HUES48 (cell line): ENCODE measurements around the gene LRP1-AS.

ENCODE experiments used
- H3K27ac ChIP-seq: one replicate; pipeline ENCODE4 v1.7.0; 2013; ENCODE audit warnings: low read depth, low read length, inconsistent platforms
- H3K27me3 ChIP-seq: 2 replicates; pipeline ENCODE4 v1.6.1; 2013; ENCODE audit warnings: mild to moderate bottlenecking, low read length; ENCODE audit not compliant: control insufficient read depth, insufficient read depth
- H3K36me3 ChIP-seq: 2 replicates; pipeline ENCODE4 v1.6.1; 2013; ENCODE audit warnings: low read length; ENCODE audit not compliant: control insufficient read depth, insufficient read depth
- H3K4me1 ChIP-seq: 2 replicates; pipeline ENCODE4 v1.6.1; 2013; ENCODE audit warnings: mild to moderate bottlenecking, low read length; ENCODE audit not compliant: control insufficient read depth, insufficient read depth
- H3K4me3 ChIP-seq: 2 replicates; pipeline ENCODE4 v1.5.1; 2013; ENCODE audit warnings: mild to moderate bottlenecking, low read depth, low read length
- H3K9ac ChIP-seq: 2 replicates; pipeline ENCODE4 v1.6.1; 2013; ENCODE audit warnings: mild to moderate bottlenecking, low read depth, low read length, moderate library complexity
- H3K9me3 ChIP-seq: 2 replicates; pipeline ENCODE4 v1.6.1; 2013; ENCODE audit warnings: low read length; ENCODE audit not compliant: control insufficient read depth, insufficient read depth

The LRP1-AS gene

GRCh38 chr12:57169046-57169795, 21.8 kb upstream of the LRP1-AS start:
- Histone ChIP-seq H3K27me3 (no peaks in the 10 kb centered on the region), H3K36me3 (peaks cover 86% of the 10 kb centered on the region), H3K9ac (no peak overlapping the region), H3K4me1 (no peaks in the 10 kb centered on the region), H3K27ac (no peak overlapping the region), H3K4me3 (no peak overlapping the region), H3K9me3 (no peaks in the 10 kb centered on the region)

GRCh38 chr12:57168058-57168457, 20.6 kb upstream of the LRP1-AS start:
- Histone ChIP-seq H3K4me1 (no peaks in the 10 kb centered on the region), H3K4me3 (no peak overlapping the region), H3K9me3 (no peaks in the 10 kb centered on the region), H3K36me3 (peaks cover 85% of the 10 kb centered on the region), H3K27me3 (no peaks in the 10 kb centered on the region), H3K9ac (no peak overlapping the region), H3K27ac (no peak overlapping the region)

GRCh38 chr12:57166971-57167371, 19.6 kb upstream of the LRP1-AS start:
- Histone ChIP-seq H3K27ac (no peak overlapping the region), H3K9ac (no peak overlapping the region), H3K36me3 (peaks cover 92% of the 10 kb centered on the region), H3K4me1 (no peaks in the 10 kb centered on the region), H3K9me3 (no peaks in the 10 kb centered on the region), H3K4me3 (no peak overlapping the region), H3K27me3 (no peaks in the 10 kb centered on the region)

- Histone ChIP-seq H3K27me3 (no peaks in the 10 kb centered on the region), H3K9me3 (no peaks in the 10 kb centered on the region), H3K4me3 (no peak overlapping the region), H3K36me3 (peaks cover 99% of the 10 kb centered on the region), H3K27ac (no peak overlapping the region), H3K9ac (no peak overlapping the region), H3K4me1 (no peaks in the 10 kb centered on the region)
These were observed 18.3 kb upstream of the LRP1-AS start for GRCh38 chr12:57165741-57166140.

GRCh38 chr12:57164966-57165625, 17.7 kb upstream of the LRP1-AS start:
- Histone ChIP-seq H3K36me3 (peaks cover 99% of the 10 kb centered on the region), H3K27ac (no peak overlapping the region), H3K9me3 (no peaks in the 10 kb centered on the region)

GRCh38 chr12:57164454-57164853, 17.0 kb upstream of the LRP1-AS start:
- Histone ChIP-seq H3K27ac (no peak overlapping the region), H3K36me3 (peaks cover 99% of the 10 kb centered on the region), H3K9me3 (no peaks in the 10 kb centered on the region), H3K4me3 (no peak overlapping the region), H3K9ac (no peak overlapping the region), H3K27me3 (no peaks in the 10 kb centered on the region), H3K4me1 (no peaks in the 10 kb centered on the region)

More at GRCh38 chr12:57164966-57165625, 17.7 kb upstream of the LRP1-AS start:
- no peak overlapping the region for H3K4me3 ChIP-seq
- no peaks in the 10 kb centered on the region for H3K4me1 ChIP-seq
- no peaks in the 10 kb centered on the region for H3K27me3 ChIP-seq
- no peak overlapping the region for H3K9ac ChIP-seq

- H3K4me1 ChIP-seq = no peaks in the 10 kb centered on the region
- peaks cover 99% of the 10 kb centered on the region for H3K36me3 ChIP-seq
- no peak overlapping the region for H3K27ac ChIP-seq
- no peak overlapping the region for H3K4me3 ChIP-seq
- no peaks in the 10 kb centered on the region for H3K27me3 ChIP-seq
- H3K9ac ChIP-seq = no peak overlapping the region
- H3K9me3 ChIP-seq = no peaks in the 10 kb centered on the region
These were observed 15.2 kb upstream of the LRP1-AS start for GRCh38 chr12:57162553-57163125.

GRCh38 chr12:57161491-57161890, 14.1 kb upstream of the LRP1-AS start:
- H3K9ac ChIP-seq = no peak overlapping the region
- H3K36me3 ChIP-seq = peaks cover 99% of the 10 kb centered on the region
- H3K27ac ChIP-seq = no peak overlapping the region
- no peaks in the 10 kb centered on the region for H3K4me1 ChIP-seq
- H3K27me3 ChIP-seq = no peaks in the 10 kb centered on the region
- no peak overlapping the region for H3K4me3 ChIP-seq
- no peaks in the 10 kb centered on the region for H3K9me3 ChIP-seq

- Histone ChIP-seq H3K4me3 (no peak overlapping the region), H3K4me1 (no peaks in the 10 kb centered on the region), H3K27ac (no peak overlapping the region), H3K9me3 (no peaks in the 10 kb centered on the region), H3K27me3 (no peaks in the 10 kb centered on the region), H3K9ac (no peak overlapping the region), H3K36me3 (peaks cover 99% of the 10 kb centered on the region)
These were observed 13.3 kb upstream of the LRP1-AS start for GRCh38 chr12:57160741-57161140.

GRCh38 chr12:57160040-57160439, 12.6 kb upstream of the LRP1-AS start:
- H3K9me3 ChIP-seq = no peaks in the 10 kb centered on the region
- H3K9ac ChIP-seq = no peak overlapping the region
- H3K27ac ChIP-seq = no peak overlapping the region
- peaks cover 99% of the 10 kb centered on the region for H3K36me3 ChIP-seq
- H3K27me3 ChIP-seq = no peaks in the 10 kb centered on the region
- H3K4me1 ChIP-seq = no peaks in the 10 kb centered on the region
- H3K4me3 ChIP-seq = no peak overlapping the region

- Histone ChIP-seq H3K9me3 (no peaks in the 10 kb centered on the region), H3K27ac (no peak overlapping the region), H3K9ac (no peak overlapping the region), H3K4me1 (no peaks in the 10 kb centered on the region), H3K36me3 (peaks cover 99% of the 10 kb centered on the region), H3K27me3 (no peaks in the 10 kb centered on the region), H3K4me3 (no peak overlapping the region)
These were observed 11.9 kb upstream of the LRP1-AS start for GRCh38 chr12:57159311-57159710.
